GM12874 (cell line): ENCODE measurements around the gene LDLR.

Experiments used
- CTCF ChIP-seq: IDR thresholded peaks from 2 replicates; pipeline ENCODE4 v1.5.1; 2011; ENCODE audit warnings: low read depth, mild to moderate bottlenecking, control low read depth, low read length, moderate library complexity; ENCODE audit not compliant: insufficient read depth

LDLR gene

GRCh38 chr19:11092181-11092538 is 2.9 kb downstream of the LDLR start:
- no peak for TF ChIP-seq CTCF

DNA sequence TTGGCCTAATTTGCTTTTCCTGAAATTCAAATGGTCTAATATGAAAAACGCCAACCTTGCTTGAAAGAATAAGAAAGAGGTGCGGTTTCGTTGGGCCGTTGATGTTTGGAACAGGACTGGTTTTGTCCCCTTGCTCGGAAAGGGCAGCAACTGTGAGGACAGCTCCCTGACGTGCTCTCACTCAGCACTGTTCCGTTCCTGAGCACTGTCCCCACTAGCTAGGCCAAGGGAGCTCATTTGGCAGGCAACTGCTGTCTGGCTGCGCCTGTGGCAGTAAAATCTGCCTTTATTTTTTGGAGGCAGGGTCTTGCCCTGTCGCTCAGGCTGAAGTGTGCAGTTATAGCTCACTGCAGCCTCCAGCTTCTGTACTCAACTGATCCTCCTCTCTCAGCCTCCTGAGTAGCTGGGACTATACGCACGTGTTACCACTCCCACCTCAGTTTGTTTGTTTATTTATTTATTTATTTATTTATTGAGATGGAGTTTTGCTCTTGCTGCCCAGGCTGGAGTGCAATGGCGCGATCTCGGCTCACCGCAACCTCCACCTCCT is 4.5 kb downstream of the LDLR start:
- no peak for TF ChIP-seq CTCF

GRCh38 chr19:11094520-11094894 is 5.2 kb downstream of the LDLR start:
- TF ChIP-seq CTCF = no peak

DNA sequence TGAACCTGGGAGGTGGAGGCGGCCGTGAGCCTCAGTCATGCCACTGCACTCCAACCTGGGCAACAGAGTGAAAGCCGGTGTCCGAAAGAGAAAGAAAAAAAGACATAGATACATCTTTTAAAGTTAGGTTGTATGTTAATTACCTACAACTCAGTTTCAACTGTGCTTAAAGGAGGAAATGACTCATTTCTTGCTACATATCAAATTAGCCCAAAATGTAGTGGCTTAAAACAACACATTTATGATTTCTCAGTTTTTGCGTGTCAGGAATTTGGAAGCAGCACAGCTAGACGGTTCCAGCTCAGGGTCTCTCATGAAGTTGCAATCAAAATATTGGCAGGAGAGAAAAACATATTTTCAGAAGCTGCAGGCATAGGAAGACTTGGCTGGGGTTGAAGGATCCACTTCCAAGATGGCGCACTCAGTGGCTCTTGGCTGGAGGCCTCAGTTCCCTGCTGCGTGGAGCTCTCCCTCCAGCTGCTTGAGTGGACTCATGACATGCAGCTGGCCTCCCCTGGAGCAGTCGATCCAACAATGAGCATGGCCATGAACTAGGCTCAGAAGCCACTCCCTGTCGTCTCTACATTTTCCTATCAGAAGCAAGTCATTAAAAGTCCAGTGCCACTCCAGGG is 7.1 kb downstream of the LDLR start:
- TF ChIP-seq CTCF = no peak

DNA sequence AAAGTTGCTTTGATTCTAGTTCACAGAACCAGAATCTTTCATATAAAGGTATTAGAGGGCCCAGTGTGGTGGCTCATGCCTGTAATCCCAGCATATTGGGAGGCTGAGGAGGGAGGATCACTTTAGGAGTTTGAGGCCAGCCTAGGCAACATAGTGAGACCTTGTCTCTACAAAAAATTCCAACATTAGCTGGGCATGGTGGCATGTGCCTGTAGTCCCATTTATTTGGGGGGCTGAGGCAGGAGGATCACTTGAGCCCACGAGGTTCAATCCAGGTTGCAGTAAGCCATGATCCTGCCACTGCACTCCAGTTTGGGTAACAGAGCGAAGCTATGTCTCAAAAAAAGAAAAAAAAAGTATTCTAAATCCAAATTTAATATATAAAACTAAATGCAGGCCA is 9.1 kb downstream of the LDLR start:
- no peak for TF ChIP-seq CTCF

- TF ChIP-seq CTCF = no peak
These were observed 9.6 kb downstream of the LDLR start for GRCh38 chr19:11098861-11099260.

- TF ChIP-seq CTCF = no peak
These were observed 10.8 kb downstream of the LDLR start for GRCh38 chr19:11100049-11100448.
